ENCODE measurements around the gene SWAP70.

SWAP70 gene

GRCh38 chr11:9780929-9781328 lies 117.1 kb downstream of the SWAP70 start:
- no peak for DNase-seq

DNA sequence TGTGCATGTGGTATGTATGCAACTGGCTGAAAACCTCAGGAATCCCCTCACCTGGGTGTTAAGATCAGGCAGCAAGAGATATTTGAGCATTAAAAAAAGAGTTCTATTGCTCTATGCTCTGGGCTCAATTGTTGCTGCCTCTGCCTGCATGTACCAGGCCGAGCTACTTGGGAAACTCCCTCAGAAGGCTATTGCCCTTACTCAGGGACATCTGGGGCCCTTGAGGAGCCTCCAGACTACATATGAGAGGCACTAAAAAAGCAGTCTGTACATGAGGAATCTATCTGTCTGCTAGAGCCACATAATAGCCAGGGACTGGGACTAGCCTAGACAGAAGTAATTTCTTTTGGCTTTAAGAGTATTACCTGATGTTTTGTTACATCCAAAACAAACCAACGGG lies 120.1 kb downstream of the SWAP70 start:
- no peak for DNase-seq

- DNase-seq, result no peak
These were observed 120.9 kb downstream of the SWAP70 start for GRCh38 chr11:9784602-9785315.

- DNase-seq, result no peak
These were observed 123.4 kb downstream of the SWAP70 start for GRCh38 chr11:9787260-9787659.

DNA sequence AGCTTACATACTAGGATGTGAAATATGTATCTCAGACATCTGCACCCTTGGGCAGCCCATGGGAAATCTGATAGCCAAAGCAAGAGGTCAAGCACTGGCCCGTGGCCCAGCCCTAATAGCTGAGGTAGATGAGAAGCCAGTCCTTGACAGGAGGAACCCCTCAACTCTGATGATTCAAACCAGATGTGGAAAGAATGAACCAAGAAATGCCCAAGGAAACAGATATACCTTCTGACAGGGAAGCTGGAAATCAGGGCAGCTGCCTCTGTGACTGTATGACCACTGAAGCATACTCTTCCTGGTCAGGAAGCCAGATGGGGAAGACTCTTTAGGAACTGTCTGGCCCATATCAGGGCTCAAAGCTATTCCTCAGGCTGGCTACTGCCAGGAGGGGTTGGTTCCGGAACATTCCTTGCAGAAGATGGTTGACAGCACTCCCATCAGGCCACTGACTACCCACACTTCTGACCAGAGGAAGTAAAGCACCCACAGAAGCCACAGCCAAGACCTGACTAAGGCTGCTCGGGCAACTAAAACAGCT lies 124.2 kb downstream of the SWAP70 start:
- no peak for DNase-seq

GRCh38 chr11:9789910-9790309 lies 126.0 kb downstream of the SWAP70 start:
- no peak for DNase-seq

- no peak for DNase-seq
These were observed 126.8 kb downstream of the SWAP70 start for GRCh38 chr11:9790703-9791102.

- no peak for DNase-seq
These were observed 132.4 kb downstream of the SWAP70 start for GRCh38 chr11:9796266-9796665.

- DNase-seq, result no peak
These were observed 133.0 kb downstream of the SWAP70 start for GRCh38 chr11:9796854-9797253.

DNA sequence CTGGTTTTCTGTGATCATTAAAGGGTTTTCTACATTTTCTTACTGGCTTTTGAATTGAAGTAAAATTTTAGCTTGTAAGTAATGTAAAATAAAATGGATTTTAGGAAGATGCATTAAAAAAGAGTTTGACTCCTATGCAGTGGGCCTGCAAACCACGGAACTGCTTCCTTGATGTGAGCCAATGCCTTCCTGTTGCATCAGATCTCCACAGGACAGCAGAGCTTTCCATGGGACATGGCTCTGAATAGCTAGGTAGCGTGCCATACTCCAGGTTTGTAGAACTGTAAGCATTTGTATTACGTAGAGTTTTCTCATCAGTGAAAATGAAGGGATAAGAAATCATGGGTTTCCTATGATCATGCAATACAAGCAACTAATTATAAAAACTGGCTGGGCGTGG lies 133.4 kb downstream of the SWAP70 start:
- no peak for DNase-seq

DNA sequence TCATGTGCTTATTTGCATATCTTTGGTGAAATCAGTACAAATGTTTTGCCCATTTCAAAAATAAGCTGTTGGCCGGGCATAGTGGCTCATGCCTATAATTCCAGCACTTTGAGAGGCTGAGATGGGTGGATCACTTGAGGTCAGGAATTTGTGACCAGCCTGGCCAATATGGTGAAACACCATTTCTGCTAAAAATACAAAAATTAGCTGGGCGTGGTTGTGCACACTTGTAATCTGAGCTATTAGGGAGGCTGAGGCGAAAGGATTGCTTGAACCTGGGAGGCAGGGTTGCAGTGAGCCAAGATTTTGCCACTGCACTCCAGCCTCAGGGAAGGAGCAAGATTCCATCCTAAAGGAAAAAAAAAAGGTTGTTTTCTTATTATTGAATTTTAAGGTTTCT lies 136.0 kb downstream of the SWAP70 start:
- DNase-seq, result no peak

- DNase-seq, result no peak
These were observed 138.5 kb downstream of the SWAP70 start for GRCh38 chr11:9802291-9802861.
